GM12878 (cell line): Measurements from ENCODE around the gene MYCBPAP.

Source experiments
- BCL11A ChIP-seq: IDR thresholded peaks from 2 replicates; pipeline ENCODE4 v1.6.1; 2011; ENCODE audit warnings: low read depth, low read length
- BCLAF1 ChIP-seq: fragments of 450-650 bp; IDR thresholded peaks from 2 replicates; pipeline ENCODE4 v1.6.1; 2017; ENCODE audit warnings: antibody characterized with exemption, mild to moderate bottlenecking, moderate library complexity
- CTCF ChIP-seq, 3 experiments: IDR thresholded peaks in 2 of 3; conservative IDR thresholded peaks in 1 of 3; 2 replicates each; pipeline ENCODE4 v1.5.1; 2011; ENCODE audit warnings: low read depth in 3 of 3, low read length in 3 of 3, mild to moderate bottlenecking in 3 of 3, control low read depth in 2 of 3, moderate library complexity in 2 of 3, inconsistent platforms in 1 of 3, mixed read lengths in 1 of 3; ENCODE audit not compliant: control insufficient read depth in 2 of 3, insufficient read depth in 1 of 3; ENCODE audit errors: extremely low read depth in 1 of 3
- DPF2 ChIP-seq: fragments of 450-650 bp; IDR thresholded peaks from 2 replicates; pipeline ENCODE4 v1.6.1; 2017; ENCODE audit warnings: mild to moderate bottlenecking
- EZH2 ChIP-seq: IDR thresholded peaks from 2 replicates; pipeline ENCODE4 v1.6.1; 2012; ENCODE audit warnings: low read depth, mild to moderate bottlenecking, control low read depth, inconsistent platforms, low read length, borderline replicate concordance; ENCODE audit not compliant: control insufficient read depth
- IKZF1 ChIP-seq: fragments of 450-650 bp; conservative IDR thresholded peaks from 2 replicates; pipeline ENCODE4 v1.6.1; 2017; ENCODE audit warnings: antibody characterized with exemption, mild to moderate bottlenecking
- MTA2 ChIP-seq: fragments of 450-650 bp; IDR thresholded peaks from 2 replicates; pipeline ENCODE4 v1.6.1; 2016; ENCODE audit warnings: low read depth, mild to moderate bottlenecking, moderate library complexity
- POLR2AphosphoS2 ChIP-seq: IDR thresholded peaks from 2 replicates; pipeline ENCODE4 v1.6.1; 2011; ENCODE audit warnings: low read depth, mild to moderate bottlenecking, low read length, improper control_type of control experiment, moderate library complexity
- POLR2AphosphoS5 ChIP-seq: IDR thresholded peaks from 2 replicates; pipeline ENCODE4 v1.6.1; 2011; ENCODE audit warnings: mild to moderate bottlenecking, low read length, inconsistent platforms
- SMAD5 ChIP-seq: IDR thresholded peaks from 2 replicates; pipeline ENCODE4 v1.6.1; 2016; ENCODE audit warnings: antibody characterized with exemption, low read depth
- USF1 ChIP-seq: IDR thresholded peaks from 2 replicates; pipeline ENCODE4 v1.6.1; 2011; ENCODE audit warnings: borderline replicate concordance, low read depth, mild to moderate bottlenecking, moderate library complexity, mixed read lengths, low read length; ENCODE audit not compliant: insufficient read depth; ENCODE audit errors: extremely low read length

- no peak for TF ChIP-seq MTA2
- no peak for TF ChIP-seq EZH2
- TF ChIP-seq SMAD5, result no peak
- TF ChIP-seq IKZF1, result no peak
- no peak for TF ChIP-seq BCLAF1
- no peak for TF ChIP-seq BCL11A
- TF ChIP-seq DPF2, result no peak
- TF ChIP-seq POLR2AphosphoS5, result no peak
- no peak for TF ChIP-seq USF1
- TF ChIP-seq POLR2AphosphoS2, result no peak
- TF ChIP-seq CTCF (IDR thresholded peaks at IDR 0.05 in 2 of 3, conservative IDR thresholded peaks at IDR 0.05 in 1 of 3; ENCODE audit: control insufficient read depth in 2 of 3, extremely low read depth in 1 of 3, insufficient read depth in 1 of 3, low read depth in 3 of 3, low read length in 3 of 3), result no peak
These were observed 5.3 kb downstream of the MYCBPAP start for GRCh38 chr17:50513495-50513894.
